IPS-15b (cell line): ENCODE data around the gene OAS3.
A peak's percentile ranks its signal among the peaks of the same experiment; 100 is the strongest.

Source experiments
- H3K27me3 ChIP-seq: one replicate; pipeline ENCODE4 v1.6.1; 2013; ENCODE audit warnings: low read length; ENCODE audit not compliant: control insufficient read depth, insufficient read depth
- H3K36me3 ChIP-seq: one replicate; pipeline ENCODE4 v1.6.1; 2013; ENCODE audit warnings: low read length; ENCODE audit not compliant: control insufficient read depth, insufficient read depth
- H3K4me1 ChIP-seq: one replicate; pipeline ENCODE4 v1.6.1; 2013; ENCODE audit warnings: mild to moderate bottlenecking, low read length; ENCODE audit not compliant: control insufficient read depth, insufficient read depth
- H3K4me3 ChIP-seq: one replicate; pipeline ENCODE4 v1.5.1; 2013; ENCODE audit warnings: low read depth, low read length
- H3K9ac ChIP-seq: one replicate; pipeline ENCODE4 v1.6.1; 2013; ENCODE audit warnings: low read depth, mild to moderate bottlenecking, low read length
- H3K9me3 ChIP-seq: one replicate; pipeline ENCODE4 v1.6.1; 2013; ENCODE audit warnings: mild to moderate bottlenecking, low read length; ENCODE audit not compliant: control insufficient read depth, insufficient read depth

OAS3 gene

GRCh38 chr12:112929715-112930114, 8.6 kb upstream of the OAS3 start:
- Histone ChIP-seq H3K4me3 (no peak overlapping the region), H3K4me1 (peaks cover 2% of the 10 kb centered on the region), H3K9me3 (no peaks in the 10 kb centered on the region), H3K36me3 (no peaks in the 10 kb centered on the region), H3K27me3 (no peaks in the 10 kb centered on the region), H3K9ac (no peak overlapping the region)

- Histone ChIP-seq H3K27me3 (no peaks in the 10 kb centered on the region), H3K9ac (no peak overlapping the region), H3K4me3 (no peak overlapping the region), H3K36me3 (no peaks in the 10 kb centered on the region), H3K9me3 (no peaks in the 10 kb centered on the region), H3K4me1 (peaks cover 2% of the 10 kb centered on the region)
Measured at GRCh38 chr12:112930350-112930749, 7.9 kb upstream of the OAS3 start.

DNA sequence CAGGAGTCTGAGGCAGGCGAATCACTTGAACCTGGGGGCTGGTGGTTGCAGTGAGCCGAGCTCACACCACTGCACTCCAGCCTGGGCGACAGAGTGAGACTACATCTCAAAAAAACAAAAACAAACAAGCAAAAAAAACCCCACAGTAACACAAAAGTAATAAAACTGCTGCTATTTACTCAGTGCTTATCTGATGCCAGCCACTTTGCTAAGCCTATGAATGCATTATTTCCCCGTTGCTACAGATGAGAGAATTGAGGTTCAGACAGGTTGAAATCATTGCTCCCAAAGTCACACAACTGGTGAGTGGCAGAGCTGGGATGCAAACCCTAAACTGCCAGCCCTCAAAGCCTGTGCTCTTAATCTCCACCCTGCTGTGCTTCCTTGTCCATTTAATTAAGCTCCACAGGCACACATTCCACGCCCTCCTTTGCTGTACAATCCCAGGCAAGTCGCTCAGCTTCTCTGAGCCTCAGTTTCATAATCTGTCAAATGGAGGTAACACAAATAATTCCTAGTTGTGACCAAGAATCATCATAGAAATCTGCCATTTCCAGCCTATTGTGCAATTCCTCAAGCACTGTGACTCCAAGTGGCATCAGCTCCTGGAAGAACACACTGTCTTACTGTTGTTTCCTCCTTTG, 5.7 kb upstream of the OAS3 start:
- no peak overlapping the region for H3K9ac ChIP-seq
- H3K4me1 ChIP-seq: peaks cover 2% of the 10 kb centered on the region
- peaks cover 3% of the 10 kb centered on the region for H3K27me3 ChIP-seq
- H3K9me3 ChIP-seq: no peaks in the 10 kb centered on the region
- no peak overlapping the region for H3K4me3 ChIP-seq
- no peaks in the 10 kb centered on the region for H3K36me3 ChIP-seq

DNA sequence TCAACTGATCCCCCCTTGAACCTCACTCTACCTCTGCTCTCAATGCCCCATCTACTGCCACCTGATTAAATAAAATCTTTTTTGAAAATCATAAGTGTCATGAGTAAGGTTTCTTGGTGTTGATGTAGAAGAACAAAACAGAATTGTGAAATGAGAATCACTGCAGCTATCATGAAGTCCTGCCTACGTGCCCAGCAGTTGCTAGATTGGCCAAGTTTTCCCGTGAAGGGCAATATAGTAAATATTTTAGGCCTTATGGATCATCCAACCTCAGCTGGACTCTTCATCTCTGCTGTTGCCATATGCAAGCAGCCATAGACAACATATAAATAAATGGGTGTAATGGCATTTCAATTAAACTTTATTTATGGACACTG, 5.2 kb upstream of the OAS3 start:
- Histone ChIP-seq H3K36me3 (no peaks in the 10 kb centered on the region), H3K9me3 (no peaks in the 10 kb centered on the region), H3K9ac (no peak overlapping the region), H3K4me1 (peaks cover 2% of the 10 kb centered on the region), H3K27me3 (peaks cover 7% of the 10 kb centered on the region), H3K4me3 (no peak overlapping the region)

GRCh38 chr12:112936264-112936663, 2.0 kb upstream of the OAS3 start:
- H3K4me3 ChIP-seq: no peak overlapping the region
- H3K9me3 ChIP-seq: no peaks in the 10 kb centered on the region
- peaks cover 2% of the 10 kb centered on the region for H3K4me1 ChIP-seq
- no peak overlapping the region for H3K9ac ChIP-seq
- H3K36me3 ChIP-seq: no peaks in the 10 kb centered on the region
- peaks cover 15% of the 10 kb centered on the region for H3K27me3 ChIP-seq

GRCh38 chr12:112936927-112937326, 1.3 kb upstream of the OAS3 start:
- no peaks in the 10 kb centered on the region for H3K36me3 ChIP-seq
- no peak overlapping the region for H3K9ac ChIP-seq
- H3K4me1 ChIP-seq: peaks cover 2% of the 10 kb centered on the region
- H3K9me3 ChIP-seq: no peaks in the 10 kb centered on the region
- no peak overlapping the region for H3K4me3 ChIP-seq
- peaks cover 15% of the 10 kb centered on the region for H3K27me3 ChIP-seq

- peak overlapping the region; percentile 74 for H3K4me3 ChIP-seq
- peak overlapping the region; percentile 74 for H3K9ac ChIP-seq
- H3K9me3 ChIP-seq: no peaks in the 10 kb centered on the region
- H3K36me3 ChIP-seq: no peaks in the 10 kb centered on the region
- H3K27me3 ChIP-seq: peaks cover 15% of the 10 kb centered on the region
- H3K4me1 ChIP-seq: no peaks in the 10 kb centered on the region
Measured at GRCh38 chr12:112938751-112939150, 477 bp downstream of the OAS3 start.

DNA sequence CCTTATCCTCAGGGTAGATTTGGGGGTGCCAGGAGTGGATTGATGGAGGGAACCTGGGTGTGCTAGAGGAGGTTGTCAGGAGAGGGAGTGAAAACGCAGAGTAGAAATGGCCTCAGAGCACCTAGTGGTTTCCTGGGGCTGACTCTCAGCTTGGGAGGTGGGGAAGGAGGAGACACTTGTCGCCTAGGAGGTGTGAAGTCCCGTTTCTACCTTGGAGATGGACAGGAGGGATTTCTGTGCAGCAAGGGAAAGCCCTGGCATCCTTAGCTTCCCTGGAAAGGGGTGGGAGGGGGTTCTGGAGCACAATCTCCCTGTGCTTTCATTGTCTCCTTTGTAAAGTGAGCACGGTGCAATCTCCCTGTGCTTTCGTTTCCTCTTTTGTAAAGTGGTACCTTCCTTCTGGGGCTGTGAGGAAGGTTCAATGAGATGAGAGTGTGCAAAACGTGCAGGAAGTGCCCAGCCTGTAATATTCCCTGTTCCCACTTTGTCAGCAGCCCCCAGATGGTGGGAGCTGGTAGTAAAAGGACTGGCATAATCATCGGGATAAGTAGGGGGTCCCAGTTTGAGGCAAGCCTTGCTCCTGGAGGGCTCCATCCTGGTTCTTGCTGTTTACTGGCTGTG, 1.6 kb downstream of the OAS3 start:
- Histone ChIP-seq H3K36me3 (no peaks in the 10 kb centered on the region), H3K4me1 (no peaks in the 10 kb centered on the region), H3K9ac (no peak overlapping the region), H3K4me3 (no peak overlapping the region), H3K9me3 (no peaks in the 10 kb centered on the region), H3K27me3 (peaks cover 15% of the 10 kb centered on the region)

GRCh38 chr12:112941528-112942335, 3.5 kb downstream of the OAS3 start:
- Histone ChIP-seq H3K36me3 (no peaks in the 10 kb centered on the region), H3K9ac (no peak overlapping the region), H3K27me3 (peaks cover 15% of the 10 kb centered on the region), H3K9me3 (no peaks in the 10 kb centered on the region), H3K4me3 (no peak overlapping the region), H3K4me1 (no peaks in the 10 kb centered on the region)

- no peaks in the 10 kb centered on the region for H3K36me3 ChIP-seq
- no peak overlapping the region for H3K9ac ChIP-seq
- no peaks in the 10 kb centered on the region for H3K4me1 ChIP-seq
- no peaks in the 10 kb centered on the region for H3K9me3 ChIP-seq
- H3K27me3 ChIP-seq: peaks cover 13% of the 10 kb centered on the region
- no peak overlapping the region for H3K4me3 ChIP-seq
Measured at GRCh38 chr12:112942572-112942971, 4.3 kb downstream of the OAS3 start.

GRCh38 chr12:112944024-112944690, 5.9 kb downstream of the OAS3 start:
- Histone ChIP-seq H3K36me3 (no peaks in the 10 kb centered on the region), H3K9ac (no peak overlapping the region), H3K9me3 (no peaks in the 10 kb centered on the region), H3K4me3 (no peak overlapping the region), H3K27me3 (peaks cover 3% of the 10 kb centered on the region), H3K4me1 (no peaks in the 10 kb centered on the region)
